Muscle of leg (tissue), 16 donors: ENCODE measurements around the gene ASB14. TPM values are rescaled to one million over a fixed set of nuclear protein-coding genes. Genes with fewer than 3 reads are reported as not detected.
A peak's percentile ranks its signal among the peaks of the same experiment; 100 is the strongest.
"Not testable (repeated sequence)": the region's sequence is repeated elsewhere in the genome, so short reads cannot be mapped to it uniquely, and the experiment has no call there.

ENCODE experiments used
- DNase-seq: peaks from one replicate; pipeline ENCODE4 v3.0.0; 2013
- H3K27ac ChIP-seq: one replicate; pipeline ENCODE4 v1.5.1; 2013; ENCODE audit warnings: mild to moderate bottlenecking, low read length, control low read depth
- H3K27me3 ChIP-seq: one replicate; pipeline ENCODE4 v1.6.1; 2013; ENCODE audit warnings: low read length; ENCODE audit not compliant: control insufficient read depth, insufficient read depth
- H3K36me3 ChIP-seq: one replicate; pipeline ENCODE4 v1.6.1; 2013; ENCODE audit warnings: low read length; ENCODE audit not compliant: control insufficient read depth, insufficient read depth
- H3K4me1 ChIP-seq: one replicate; pipeline ENCODE4 v1.6.1; 2013; ENCODE audit warnings: low read length; ENCODE audit not compliant: control insufficient read depth, insufficient read depth
- H3K4me3 ChIP-seq: one replicate; pipeline ENCODE4 v1.5.1; 2013; ENCODE audit warnings: low read length, control low read depth
- H3K9me3 ChIP-seq: replicated peaks from 2 replicates; pipeline ENCODE4 v1.6.1; 2013; ENCODE audit warnings: low read depth, low read length; ENCODE audit not compliant: control insufficient read depth
- WGBS: methylation state at CpG from one replicate; pipeline ENCODE4 v1.1.5; 2013; ENCODE audit warnings: missing lambda C conversion rate; ENCODE audit not compliant: insufficient coverage; 5-methylcytosine and 5-hydroxymethylcytosine counted together
- long read RNA-seq, 11 donors: transcript quantifications; one replicate each; lab custom pipeline, GENCODE V29; 2026
- polyA plus RNA-seq, 8 donors: library from polyadenylated mRNA; unstranded; fragments of 120-200 nt; gene quantifications; one replicate each; pipeline versions ENCODE4 v1.2.1 to v1.2.3, GENCODE V29; 2013; ENCODE audit warnings: inconsistent platforms in 1 of 8, low replicate concordance in 1 of 8; ENCODE audit not compliant: insufficient read length in 8 of 8, insufficient read depth in 1 of 8
- total RNA-seq: library from RNA; stranded (reverse); fragments of 120-200 nt; gene quantifications from one replicate; pipeline ENCODE4 v1.2.4, GENCODE V29; 2013

The ASB14 gene
- total RNA-seq (0.18 TPM), polyA plus RNA-seq (1 to 10 TPM in 2 of 8 donors, under 1 TPM in 6; 0.31 to 1.2 (median 0.65) TPM)
- long read RNA-seq, donor 1, result 0 reads
- long read RNA-seq, donor 2, result 0 reads
- long read RNA-seq, donor 3, result 0 reads
- long read RNA-seq, donor 4, result 0 reads
- long read RNA-seq, donor 5, result 0 reads
- long read RNA-seq, donor 6, partial matches to known transcripts, result 13 of 18 reads
- long read RNA-seq, donor 6, other reads (novel, unspliced or antisense), result 5 of 18 reads
- long read RNA-seq, donor 7, result 0 reads
- long read RNA-seq, donor 8, result 0 reads
- long read RNA-seq, donor 9, result 0 reads
- long read RNA-seq, donor 10, result 0 reads
- long read RNA-seq, donor 11, partial matches to known transcripts, result 7 of 14 reads
- long read RNA-seq, donor 11, other reads (novel, unspliced or antisense), result 7 of 14 reads

- Histone ChIP-seq H3K27me3 (no peaks in the 10 kb centered on the region), H3K9me3 (no peaks in the 10 kb centered on the region), H3K4me3 (no peak within 1 kb of the TSS), H3K4me1 (no peaks in the 10 kb centered on the region), H3K36me3 (no peaks in the 10 kb centered on the region), H3K27ac (no peak within 1 kb of the TSS)
- DNase-seq, result peak; percentile 11
- WGBS, result no CpG with 5 or more reads among the region's 1 CpG
These were observed at the start of gene ASB14 for GRCh38 chr3:57292159-57292896. Gene ASB14, minus strand, starts transcription at chr3:57292685. Its CDS starts 652 bp downstream, at chr3:57292033.

GRCh38 chr3:57339071-57339642 is 46.7 kb upstream of the ASB14 start:
- not testable (repeated sequence) for H3K27ac ChIP-seq, DNase-seq, H3K9me3 ChIP-seq, H3K4me3 ChIP-seq, H3K4me1 ChIP-seq, H3K27me3 ChIP-seq, H3K36me3 ChIP-seq
- WGBS, result no CpG with 5 or more reads among the region's 7 CpGs

DNA sequence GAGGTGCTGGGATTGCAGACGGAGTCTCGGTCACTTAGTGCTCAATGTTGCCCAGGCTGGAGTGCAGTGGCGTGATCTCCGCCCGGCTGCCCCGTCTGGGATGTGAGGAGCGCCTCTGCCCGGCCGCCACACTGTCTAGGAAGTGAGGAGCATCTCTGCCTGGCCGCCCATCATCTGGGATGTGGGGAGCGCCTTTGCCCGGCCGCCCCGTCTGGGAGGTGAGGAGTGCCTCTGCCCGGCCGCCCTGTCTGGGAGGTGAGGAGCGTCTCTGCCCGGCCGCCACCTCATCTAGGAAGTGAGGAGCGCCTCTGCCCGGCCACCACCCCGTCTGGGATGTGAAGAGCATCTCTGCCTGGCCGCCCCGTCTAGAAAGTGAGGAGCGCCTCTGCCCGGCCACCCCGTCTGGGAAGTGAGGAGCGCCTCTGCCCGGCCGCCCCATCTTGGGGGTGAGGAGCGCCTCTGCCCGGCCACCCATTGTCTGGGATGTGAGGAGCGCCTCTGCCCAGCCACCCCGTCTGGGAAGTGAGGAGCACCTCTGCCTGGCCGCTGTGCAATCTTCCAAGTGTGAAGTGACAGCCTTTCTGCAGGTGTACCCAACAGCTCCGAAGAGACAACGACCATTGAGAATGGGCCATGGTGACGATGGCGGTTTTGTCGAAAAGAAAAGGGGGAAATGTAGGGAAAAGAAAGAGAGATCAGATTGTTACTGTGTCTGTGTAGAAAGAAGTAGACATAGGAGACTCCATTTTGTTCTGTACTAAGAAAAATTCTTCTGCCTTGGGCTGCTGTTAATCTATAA is 46.0 kb upstream of the ASB14 start:
- H3K36me3 ChIP-seq, H3K27me3 ChIP-seq, H3K27ac ChIP-seq, H3K4me1 ChIP-seq, H3K4me3 ChIP-seq, H3K9me3 ChIP-seq, DNase-seq: not testable (repeated sequence)
- 92% methylated on average over 27 of the region's 40 CpGs for WGBS

DNA sequence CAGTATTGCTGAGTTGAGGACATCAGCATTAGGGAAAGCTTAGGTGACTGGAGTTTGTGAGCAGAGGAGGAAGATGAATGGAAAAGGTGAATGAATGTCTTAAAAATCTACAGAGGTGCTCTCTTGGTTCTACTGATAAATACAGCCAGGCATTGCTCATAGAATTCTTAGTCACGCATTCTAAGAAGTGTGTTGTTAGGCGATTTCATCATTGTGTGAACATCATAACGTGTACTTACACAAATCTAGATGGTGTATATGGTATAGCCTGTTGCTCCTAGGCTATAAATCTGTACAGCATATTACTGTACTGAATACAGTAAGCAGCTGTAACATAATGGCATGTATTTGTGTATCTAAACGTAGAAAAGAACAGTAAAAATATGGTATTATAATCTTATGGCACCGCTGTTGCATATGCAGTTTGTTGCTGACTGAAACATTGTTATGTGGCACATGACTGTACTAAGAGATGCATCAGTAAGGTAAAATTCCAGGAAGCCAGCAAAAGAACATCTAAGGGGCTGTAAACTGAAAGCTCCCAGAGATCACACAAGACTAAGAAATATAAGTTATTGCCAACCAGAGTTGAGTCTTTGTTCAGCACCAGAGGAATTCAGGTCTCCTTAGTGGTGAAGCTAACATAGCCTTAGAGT is 42.9 kb upstream of the ASB14 start:
- DNase-seq, result no peak
- Histone ChIP-seq H3K27me3 (no peaks in the 10 kb centered on the region), H3K4me3 (no peak overlapping the region), H3K27ac (no peak overlapping the region), H3K36me3 (no peaks in the 10 kb centered on the region), H3K4me1 (no peaks in the 10 kb centered on the region), H3K9me3 (no peaks in the 10 kb centered on the region)
- 80% methylated on average over 1 of the region's 5 CpGs for WGBS

DNA sequence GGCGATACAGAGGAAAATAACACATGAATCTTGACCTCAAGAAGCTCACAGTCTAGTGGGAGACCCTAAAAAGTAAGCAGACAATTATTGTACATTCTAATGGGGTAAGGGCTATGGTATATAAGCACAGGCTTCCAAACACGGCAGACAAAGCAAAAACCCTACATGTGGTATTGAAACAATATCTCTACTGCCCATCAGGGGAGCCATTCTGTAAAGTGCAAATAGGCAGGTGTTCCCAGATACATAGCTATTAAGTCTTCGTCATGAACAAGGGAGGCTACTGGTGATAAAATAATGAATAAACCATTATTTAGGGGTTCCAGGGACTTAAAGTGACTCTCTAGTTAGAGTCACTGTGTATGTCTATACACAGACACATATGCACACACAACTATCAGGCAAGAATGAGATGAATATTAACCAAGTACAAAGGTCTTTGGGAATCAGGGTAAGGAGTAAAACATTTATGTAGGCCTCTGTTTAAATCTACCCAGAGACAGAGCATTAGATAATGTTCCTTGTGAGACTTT is 38.7 kb upstream of the ASB14 start:
- Histone ChIP-seq H3K36me3 (no peaks in the 10 kb centered on the region), H3K4me1 (no peaks in the 10 kb centered on the region), H3K27me3 (no peaks in the 10 kb centered on the region), H3K27ac (no peak overlapping the region), H3K9me3 (no peaks in the 10 kb centered on the region), H3K4me3 (no peak overlapping the region)
- WGBS, result no CpG with 5 or more reads among the region's 3 CpGs
- no peak for DNase-seq

DNA sequence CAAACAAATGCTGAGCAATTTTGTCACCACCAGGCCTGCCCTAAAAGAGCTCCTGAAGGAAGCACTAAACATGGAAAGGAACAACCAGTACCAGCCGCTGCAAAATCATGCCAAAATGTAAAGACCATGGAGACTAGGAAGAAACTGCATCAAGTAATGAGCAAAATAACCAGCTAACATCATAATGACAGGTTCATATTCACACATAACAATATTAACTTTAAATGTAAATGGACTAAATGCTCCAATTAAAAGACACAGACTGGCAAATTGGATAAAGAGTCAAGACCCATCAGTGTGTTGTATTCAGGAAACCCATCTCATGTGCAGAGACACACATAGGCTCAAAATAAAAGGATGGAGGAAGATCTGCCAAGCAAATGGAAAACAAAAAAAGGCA is 34.0 kb upstream of the ASB14 start:
- not testable (repeated sequence) for H3K9me3 ChIP-seq, H3K27me3 ChIP-seq, H3K27ac ChIP-seq, H3K4me1 ChIP-seq, DNase-seq, H3K36me3 ChIP-seq, H3K4me3 ChIP-seq
- WGBS, result no CpG with 5 or more reads among the region's 1 CpG

GRCh38 chr3:57314204-57314603 is 21.7 kb upstream of the ASB14 start:
- no peaks in the 10 kb centered on the region for H3K36me3 ChIP-seq
- H3K9me3 ChIP-seq, result no peaks in the 10 kb centered on the region
- no peaks in the 10 kb centered on the region for H3K27me3 ChIP-seq
- 92% methylated on average over 2 of the region's 3 CpGs for WGBS
- no peak overlapping the region for H3K4me3 ChIP-seq
- H3K4me1 ChIP-seq, result no peaks in the 10 kb centered on the region
- no peak for DNase-seq
- no peak overlapping the region for H3K27ac ChIP-seq

- no CpG with 5 or more reads among the region's 3 CpGs for WGBS
- H3K4me3 ChIP-seq, result no peak overlapping the region
- no peak overlapping the region for H3K27ac ChIP-seq
- H3K4me1 ChIP-seq, result no peaks in the 10 kb centered on the region
- no peaks in the 10 kb centered on the region for H3K27me3 ChIP-seq
- no peaks in the 10 kb centered on the region for H3K9me3 ChIP-seq
- DNase-seq, result no peak
- H3K36me3 ChIP-seq, result no peaks in the 10 kb centered on the region
These were observed 17.4 kb upstream of the ASB14 start for GRCh38 chr3:57309769-57310360.

DNA sequence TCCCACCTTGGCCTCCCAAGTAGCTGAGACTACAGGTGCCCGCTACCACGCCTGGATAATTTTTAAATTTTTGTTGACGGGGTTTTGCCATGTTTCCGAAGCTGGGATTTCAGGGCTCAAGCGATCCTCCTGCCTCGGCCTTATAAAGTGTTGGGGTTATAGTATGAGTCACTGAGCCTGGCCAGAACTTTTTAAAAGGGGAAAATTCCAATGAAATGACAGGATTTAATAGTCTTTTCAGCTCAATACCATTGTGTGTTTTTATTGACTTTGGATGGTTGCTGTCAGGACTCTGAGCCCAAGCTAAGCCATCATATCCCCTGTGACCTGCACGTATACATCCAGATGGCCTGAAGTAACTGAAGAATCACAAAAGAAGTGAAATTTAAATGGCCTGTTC is 11.0 kb upstream of the ASB14 start:
- H3K9me3 ChIP-seq, H3K4me3 ChIP-seq, H3K27me3 ChIP-seq, H3K4me1 ChIP-seq, H3K27ac ChIP-seq, H3K36me3 ChIP-seq, DNase-seq: not testable (repeated sequence)
- 40% methylated on average over 1 of the region's 7 CpGs for WGBS
